HepG2 (cell line): Measurements from ENCODE around the gene SCAND1. TPM values are rescaled to one million over a fixed set of nuclear protein-coding genes. Genes with fewer than 3 reads are reported as not detected.

ENCODE experiments used
- GLI4 ChIP-seq: sonication (generic); formaldehyde crosslinking; IDR thresholded peaks from 2 replicates; pipeline ENCODE4 v1.5.1; 2020; ENCODE audit warnings: missing genetic modification reagents, mild to moderate bottlenecking, moderate library complexity, borderline replicate concordance
- MZF1 ChIP-seq: sonication (generic); formaldehyde crosslinking; IDR thresholded peaks from 2 replicates; pipeline ENCODE4 v1.8.1; 2023; ENCODE audit warnings: mild to moderate bottlenecking, missing genetic modification reagents, borderline replicate concordance
- PAF1 ChIP-seq: IDR thresholded peaks from 2 replicates; pipeline ENCODE4 v1.6.1; 2016; ENCODE audit warnings: missing genetic modification reagents, missing compliant biosample characterization
- ZC3H4 ChIP-seq: sonication (generic); formaldehyde crosslinking; IDR thresholded peaks from 2 replicates; pipeline ENCODE4 v1.4.0; 2020; ENCODE audit warnings: missing genetic modification reagents, borderline replicate concordance
- ZNF773 ChIP-seq: sonication (generic); formaldehyde crosslinking; IDR thresholded peaks from 2 replicates; pipeline ENCODE4 v1.4.0; 2020; ENCODE audit warnings: missing genetic modification reagents, borderline replicate concordance
- ZSCAN22 ChIP-seq: sonication (generic); formaldehyde crosslinking; IDR thresholded peaks from 2 replicates; pipeline ENCODE4 v1.4.0; 2020; ENCODE audit warnings: mild to moderate bottlenecking, missing genetic modification reagents
- polyA plus RNA-seq, 8 experiments: library from polyadenylated mRNA; depleted of rRNA in 3 of 8; stranded (reverse) in 7 of 8; unstranded in 1 of 8; fragments of >200 nt; fragmentation: Illumina TruSeq in 4 of 8; extraction: Trizol in 4 of 8; gene quantifications; 2 replicates each; pipeline versions ENCODE4 v1.2.1 to v1.2.3, GENCODE V29; 2011 to 2016; ENCODE audit warnings: low read depth in 4 of 8, missing spikeins in 1 of 8, mixed read lengths in 1 of 8; ENCODE audit not compliant: insufficient read depth in 1 of 8
- total RNA-seq, 5 experiments: library from RNA; depleted of rRNA; stranded (reverse); fragments of >200 nt; fragmentation: Illumina TruSeq; extraction: Trizol; gene quantifications; 2 replicates each; pipeline ENCODE4 v1.2.3, GENCODE V29; 2016; ENCODE audit warnings: low read depth in 1 of 5
- TF ChIP-seq, protein P1 (sequence below): sonication (generic); formaldehyde crosslinking; conservative IDR thresholded peaks from 2 replicates; pipeline ENCODE4 v1.8.1; 2023; ENCODE audit warnings: missing genetic modification reagents
- TF ChIP-seq, protein P2 (sequence below): sonication (generic); formaldehyde crosslinking; IDR thresholded peaks from 2 replicates; pipeline ENCODE4 v1.5.1; 2020; ENCODE audit warnings: missing genetic modification reagents, mild to moderate bottlenecking, borderline replicate concordance

The SCAND1 gene
- total and polyA plus RNA-seq, 2 of the 13 experiments (the other 11 are each of a cell fraction or from before 2014, with no cell fraction given): 19.3 to 109 TPM

GRCh38 chr20:35953387-35954199, 709 bp downstream of the SCAND1 start (continued):
- TF ChIP-seq ZC3H4 (CRISPR knock-in tag): 0 out of 2 replicates have a peak, but pooled peaks have one; percentile 87
- TF ChIP-seq GLI4 (CRISPR knock-in tag): peak; percentile 48; the same call in 1 of the 2 replicates
- TF ChIP-seq PAF1 (CRISPR knock-in tag): no peak
- 0 out of 2 replicates have a peak, but pooled peaks have one; percentile 29 for TF ChIP-seq ZNF773 (CRISPR knock-in tag)
- no peak; the same call in 1 of the 2 replicates for TF ChIP-seq MZF1
- TF ChIP-seq, protein P1, sequence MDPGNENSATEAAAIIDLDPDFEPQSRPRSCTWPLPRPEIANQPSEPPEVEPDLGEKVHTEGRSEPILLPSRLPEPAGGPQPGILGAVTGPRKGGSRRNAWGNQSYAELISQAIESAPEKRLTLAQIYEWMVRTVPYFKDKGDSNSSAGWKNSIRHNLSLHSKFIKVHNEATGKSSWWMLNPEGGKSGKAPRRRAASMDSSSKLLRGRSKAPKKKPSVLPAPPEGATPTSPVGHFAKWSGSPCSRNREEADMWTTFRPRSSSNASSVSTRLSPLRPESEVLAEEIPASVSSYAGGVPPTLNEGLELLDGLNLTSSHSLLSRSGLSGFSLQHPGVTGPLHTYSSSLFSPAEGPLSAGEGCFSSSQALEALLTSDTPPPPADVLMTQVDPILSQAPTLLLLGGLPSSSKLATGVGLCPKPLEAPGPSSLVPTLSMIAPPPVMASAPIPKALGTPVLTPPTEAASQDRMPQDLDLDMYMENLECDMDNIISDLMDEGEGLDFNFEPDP (CRISPR knock-in tag): 0 out of 2 replicates have a peak, but pooled peaks have one; percentile 93
- TF ChIP-seq, protein P2, sequence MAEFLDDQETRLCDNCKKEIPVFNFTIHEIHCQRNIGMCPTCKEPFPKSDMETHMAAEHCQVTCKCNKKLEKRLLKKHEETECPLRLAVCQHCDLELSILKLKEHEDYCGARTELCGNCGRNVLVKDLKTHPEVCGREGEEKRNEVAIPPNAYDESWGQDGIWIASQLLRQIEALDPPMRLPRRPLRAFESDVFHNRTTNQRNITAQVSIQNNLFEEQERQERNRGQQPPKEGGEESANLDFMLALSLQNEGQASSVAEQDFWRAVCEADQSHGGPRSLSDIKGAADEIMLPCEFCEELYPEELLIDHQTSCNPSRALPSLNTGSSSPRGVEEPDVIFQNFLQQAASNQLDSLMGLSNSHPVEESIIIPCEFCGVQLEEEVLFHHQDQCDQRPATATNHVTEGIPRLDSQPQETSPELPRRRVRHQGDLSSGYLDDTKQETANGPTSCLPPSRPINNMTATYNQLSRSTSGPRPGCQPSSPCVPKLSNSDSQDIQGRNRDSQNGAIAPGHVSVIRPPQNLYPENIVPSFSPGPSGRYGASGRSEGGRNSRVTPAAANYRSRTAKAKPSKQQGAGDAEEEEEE (CRISPR knock-in tag): no peak; the same call in 1 of the 2 replicates
- 0 out of 2 replicates have a peak, but pooled peaks have one; percentile 65 for TF ChIP-seq ZSCAN22 (CRISPR knock-in tag)
